Kidney (tissue), 14 donors: ENCODE results near the gene KCNQ1. TPM values are rescaled to one million over a fixed set of nuclear protein-coding genes. Genes with fewer than 3 reads are reported as not detected.

Experiments
- DNase-seq, 5 donors: peaks; one replicate each; pipeline ENCODE4 v3.0.0-alpha.2; 2013 to 2020
- FAIRE-seq: peaks from 2 replicates; lab custom pipeline; 2012; peaks lifted over from hg19 to GRCh38; lab: Jason Lieb, UNC
- H3K27ac ChIP-seq, 2 donors: one replicate each; pipeline ENCODE4 v1.7.0; 2013; ENCODE audit warnings: low read depth in 2 of 2, low read length in 2 of 2, inconsistent platforms in 1 of 2
- H3K27me3 ChIP-seq: one replicate; pipeline ENCODE4 v1.7.1; 2013; ENCODE audit warnings: low read length, inconsistent platforms; ENCODE audit not compliant: control insufficient read depth, insufficient read depth
- H3K36me3 ChIP-seq, 3 donors: one replicate each; pipeline versions ENCODE4 v1.7.0 to v1.7.1; 2013; ENCODE audit warnings: low read length in 3 of 3, control low read depth in 1 of 3, inconsistent platforms in 1 of 3; ENCODE audit not compliant: insufficient read depth in 3 of 3, control insufficient read depth in 2 of 3
- H3K4me1 ChIP-seq, 3 donors: one replicate each; pipeline versions ENCODE4 v1.7.0 to v1.7.1; 2013; ENCODE audit warnings: low read length in 3 of 3, inconsistent platforms in 1 of 3, low read depth in 1 of 3; ENCODE audit not compliant: control insufficient read depth in 2 of 3, insufficient read depth in 2 of 3
- H3K4me3 ChIP-seq, 3 donors: one replicate each; pipeline versions ENCODE4 v1.7.0 to v1.8.1; 2013; ENCODE audit warnings: low read length in 3 of 3, control low read depth in 1 of 3, inconsistent platforms in 1 of 3
- H3K9ac ChIP-seq, 3 donors: one replicate each; pipeline versions ENCODE4 v1.7.0 to v1.7.1; 2013; ENCODE audit warnings: low read length in 3 of 3, control low read depth in 1 of 3, inconsistent platforms in 1 of 3
- H3K9me3 ChIP-seq, 3 donors: one replicate each; pipeline versions ENCODE4 v1.7.0 to v1.7.1; 2013; ENCODE audit warnings: low read length in 3 of 3, control low read depth in 1 of 3, inconsistent platforms in 1 of 3; ENCODE audit not compliant: control insufficient read depth in 2 of 3, insufficient read depth in 1 of 3
- CTCF ChIP-seq: IDR thresholded peaks from 3 replicates; pipeline ENCODE4 v1.5.1; 2012; ENCODE audit warnings: mild to moderate bottlenecking, moderate library complexity, borderline replicate concordance; ENCODE audit not compliant: insufficient read depth; ENCODE audit errors: extremely low read depth
- intact Hi-C: fragments of 100-400 bp; cut with DNase I; formaldehyde crosslinking; loops from one replicate; pipeline ENCODE4 v1.11.1; 2022
- polyA plus RNA-seq: library from polyadenylated mRNA; stranded (reverse); fragments of 350-450 nt; fragmentation: Illumina TruSeq; extraction: RNeasy Lipid Tissue Mini Kit (QIAGEN cat#74804); gene quantifications from one replicate; pipeline ENCODE4 v1.2.3, GENCODE V29; 2014; ENCODE audit warnings: low read depth, low replicate concordance; ENCODE audit not compliant: insufficient read depth
- total RNA-seq: library from RNA; stranded (reverse); fragmentation: NEBNext Ultra II Directional; extraction: Animal tissue kit (Norgen Biotek cat#: 25700); gene quantifications from one replicate; pipeline ENCODE4 v1.2.1, GENCODE V29; 2021
- donor health status: control.
- donor health status: control.
- donor health status: control.
- donor health status: control.
- donor health status: control.
- donor health status: DM: yes; HTN: yes; CAD: no.
- donor health status: Normal renal cell carcinoma (clear cell type).

The KCNQ1 gene
- total and polyA plus RNA-seq, 2 donors from 2014 or later, result 45.5 to 49.4 TPM

DNA sequence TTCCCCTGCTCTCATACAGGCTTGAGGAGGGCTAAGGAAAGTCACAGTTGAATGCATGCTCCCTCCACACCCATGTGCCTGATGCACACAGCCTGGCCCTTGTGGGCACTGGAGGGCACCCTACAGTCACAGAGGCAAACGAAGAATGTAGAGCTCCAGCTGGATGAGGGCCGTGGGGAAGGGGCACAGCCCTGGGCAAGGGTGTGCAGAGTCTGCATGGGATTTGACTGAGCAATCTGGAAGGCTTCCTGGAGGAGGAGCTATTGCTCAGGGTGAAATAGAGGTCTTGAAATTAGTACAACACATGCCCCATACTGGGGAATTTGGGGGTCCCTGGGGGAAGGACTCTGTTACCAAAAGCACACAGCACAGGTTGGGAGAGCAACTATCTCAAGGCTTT lies 64.0 kb downstream of the KCNQ1 start:
- peaks cover 0 to 17% (median 0%) of the 10 kb centered on the region in 3 donors for H3K4me1 ChIP-seq
- intact Hi-C loops, result no loop called here
- no peak for TF ChIP-seq CTCF
- H3K27me3 ChIP-seq, result no peaks in the 10 kb centered on the region
- H3K9ac ChIP-seq, result no peak overlapping the region
- no peak overlapping the region for H3K4me3 ChIP-seq
- no peak overlapping the region for H3K27ac ChIP-seq
- H3K9me3 ChIP-seq, result no peaks in the 10 kb centered on the region
- H3K36me3 ChIP-seq, result no peaks in the 10 kb centered on the region
- FAIRE-seq, result no peak
- peak in 1 of 5 donors; percentile 47 for DNase-seq

- FAIRE-seq (no peak), DNase-seq (peak in 2 of 5 donors; percentile 55 to 75)
- Histone ChIP-seq H3K27ac (no peak overlapping the region), H3K9ac (no peak overlapping the region), H3K36me3 (no peaks in the 10 kb centered on the region), H3K4me3 (no peak overlapping the region), H3K27me3 (no peaks in the 10 kb centered on the region), H3K9me3 (no peaks in the 10 kb centered on the region), H3K4me1 (peaks cover 0 to 17% (median 0%) of the 10 kb centered on the region in 3 donors)
- intact Hi-C loops, result no loop called here
- TF ChIP-seq CTCF, result no peak
Measured at GRCh38 chr11:2509481-2510001, 64.7 kb downstream of the KCNQ1 start.

DNA sequence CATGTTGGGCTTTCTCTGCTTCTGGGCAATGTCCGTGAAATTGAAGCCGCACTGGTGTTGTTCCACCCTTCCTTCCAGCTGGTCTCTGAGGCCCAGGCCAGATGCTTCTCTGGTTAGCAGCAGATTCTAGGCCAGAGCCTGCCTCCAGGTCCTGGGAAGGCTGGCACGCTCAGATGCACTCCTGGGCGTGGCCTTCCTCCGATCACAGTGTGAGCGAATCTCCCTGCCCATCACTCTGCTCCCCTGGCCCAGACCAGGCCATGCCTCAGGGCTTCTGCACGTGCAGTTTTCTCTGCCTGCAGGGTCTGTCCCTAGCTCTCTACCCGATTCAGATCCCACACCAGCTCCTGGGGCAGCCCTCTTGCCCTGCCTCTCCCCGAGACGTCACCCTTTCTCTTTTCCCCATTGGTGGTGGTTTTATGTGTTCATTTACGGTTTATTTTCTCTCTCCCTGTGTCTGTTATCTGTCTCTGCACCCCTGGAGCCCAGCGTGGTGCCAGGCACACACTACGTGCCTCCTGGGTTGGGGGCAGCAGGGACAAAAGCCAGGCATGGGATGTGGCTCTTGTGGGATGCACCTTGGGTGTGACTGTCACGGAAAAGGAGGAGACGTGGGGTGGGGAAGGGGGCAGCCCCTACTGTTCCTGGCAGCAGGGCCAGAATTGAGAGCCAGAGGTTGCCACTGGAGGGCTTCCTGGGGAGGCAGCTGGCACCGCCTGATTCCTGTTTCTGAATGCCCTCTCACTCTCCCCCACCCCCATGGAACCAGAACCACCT lies 66.0 kb downstream of the KCNQ1 start:
- DNase-seq (peak in 1 of 5 donors; percentile 65), FAIRE-seq (no peak)
- intact Hi-C loops, result no loop called here
- Histone ChIP-seq H3K27me3 (no peaks in the 10 kb centered on the region), H3K9me3 (no peaks in the 10 kb centered on the region), H3K36me3 (no peaks in the 10 kb centered on the region), H3K9ac (no peak overlapping the region), H3K4me3 (no peak overlapping the region), H3K27ac (peak overlapping the region; percentile 26 to 63), H3K4me1 (peaks cover 0 to 17% (median 0%) of the 10 kb centered on the region in 3 donors)
- TF ChIP-seq CTCF, result no peak
